Measurements from ENCODE around the gene PODN. TPM values are rescaled to one million over a fixed set of nuclear protein-coding genes. Genes with fewer than 3 reads are reported as not detected.
A peak's percentile ranks its signal among the peaks of the same experiment; 100 is the strongest.

The PODN gene
- polyA plus RNA-seq, 4 donors: 0.45 to 26.4 (median 1.6) TPM

GRCh38 chr1:53086491-53087070 lies 24.6 kb downstream of the PODN start:
- peaks cover 0 to 11% (median 0%) of the 10 kb centered on the region in 3 donors for H3K36me3 ChIP-seq (ENCODE audit: control insufficient read depth in 3 of 3, insufficient read depth in 2 of 3, low read depth in 1 of 3, low read length in 3 of 3)
- DNase-seq (no peak), FAIRE-seq (no peak)
- H3K4me3 ChIP-seq (ENCODE audit: low read depth in 1 of 3, low read length in 3 of 3): no peak overlapping the region
- no peak overlapping the region for H3K27ac ChIP-seq (ENCODE audit: low read depth in 1 of 3, low read length in 2 of 3)
- H3K4me1 ChIP-seq (ENCODE audit: control insufficient read depth in 3 of 3, insufficient read depth in 2 of 3, low read depth in 1 of 3, low read length in 2 of 3): peaks cover 0 to 28% (median 9%) of the 10 kb centered on the region in 3 donors
- WGBS, 3 donors: 76 to 79% (median 77%) methylated on average over 4 of the region's 4 CpGs
- no peaks in the 10 kb centered on the region for H3K9me3 ChIP-seq (ENCODE audit: control insufficient read depth in 2 of 2, insufficient read depth in 1 of 2, low read depth in 1 of 2, low read length in 1 of 2)
- no peaks in the 10 kb centered on the region for H3K27me3 ChIP-seq (ENCODE audit: control insufficient read depth in 3 of 3, insufficient read depth in 3 of 3, low read length in 3 of 3)

GRCh38 chr1:53087332-53088285 lies 25.6 kb downstream of the PODN start:
- no peaks in the 10 kb centered on the region for H3K9me3 ChIP-seq (ENCODE audit: control insufficient read depth in 2 of 2, insufficient read depth in 1 of 2, low read depth in 1 of 2, low read length in 1 of 2)
- H3K36me3 ChIP-seq (ENCODE audit: control insufficient read depth in 3 of 3, insufficient read depth in 2 of 3, low read depth in 1 of 3, low read length in 3 of 3): peaks cover 0 to 6% (median 0%) of the 10 kb centered on the region in 3 donors
- FAIRE-seq (no peak), DNase-seq (no peak)
- H3K4me1 ChIP-seq (ENCODE audit: control insufficient read depth in 3 of 3, insufficient read depth in 2 of 3, low read depth in 1 of 3, low read length in 2 of 3): peaks cover 0 to 28% (median 9%) of the 10 kb centered on the region in 3 donors
- H3K4me3 ChIP-seq (ENCODE audit: low read depth in 1 of 3, low read length in 3 of 3): no peak overlapping the region
- no peak overlapping the region for H3K27ac ChIP-seq (ENCODE audit: low read depth in 1 of 3, low read length in 2 of 3)
- H3K27me3 ChIP-seq (ENCODE audit: control insufficient read depth in 3 of 3, insufficient read depth in 3 of 3, low read length in 3 of 3): no peaks in the 10 kb centered on the region
- WGBS, 3 donors: 85 to 88% (median 85%) methylated on average over 27 of the region's 27 CpGs

- FAIRE-seq (no peak), DNase-seq (no peak)
- Histone ChIP-seq H3K27ac (ENCODE audit: low read depth in 1 of 3, low read length in 2 of 3) (no peak overlapping the region), H3K27me3 (ENCODE audit: control insufficient read depth in 3 of 3, insufficient read depth in 3 of 3, low read length in 3 of 3) (no peaks in the 10 kb centered on the region), H3K4me3 (ENCODE audit: low read depth in 1 of 3, low read length in 3 of 3) (no peak overlapping the region), H3K9me3 (ENCODE audit: control insufficient read depth in 2 of 2, insufficient read depth in 1 of 2, low read depth in 1 of 2, low read length in 1 of 2) (no peaks in the 10 kb centered on the region), H3K36me3 (ENCODE audit: control insufficient read depth in 3 of 3, insufficient read depth in 2 of 3, low read depth in 1 of 3, low read length in 3 of 3) (peaks cover 0 to 6% (median 0%) of the 10 kb centered on the region in 3 donors), H3K4me1 (ENCODE audit: control insufficient read depth in 3 of 3, insufficient read depth in 2 of 3, low read depth in 1 of 3, low read length in 2 of 3) (peaks cover 0 to 28% (median 9%) of the 10 kb centered on the region in 3 donors)
- WGBS, 3 donors: 82 to 86% (median 86%) methylated on average over 19 of the region's 19 CpGs
Observed at GRCh38 chr1:53088616-53089300, 26.7 kb downstream of the PODN start.

- 25 to 68% (median 56%) methylated on average over 10 to 11 of the region's 11 CpGs for WGBS, 3 donors
- no peaks in the 10 kb centered on the region for H3K9me3 ChIP-seq (ENCODE audit: control insufficient read depth in 2 of 2, insufficient read depth in 1 of 2, low read depth in 1 of 2, low read length in 1 of 2)
- no peak overlapping the region for H3K4me3 ChIP-seq (ENCODE audit: low read depth in 1 of 3, low read length in 3 of 3)
- no peak for FAIRE-seq
- peak; percentile 89 to 91 for DNase-seq
- H3K4me1 ChIP-seq (ENCODE audit: control insufficient read depth in 3 of 3, insufficient read depth in 2 of 3, low read depth in 1 of 3, low read length in 2 of 3): peaks cover 0 to 28% (median 9%) of the 10 kb centered on the region in 3 donors
- no peaks in the 10 kb centered on the region for H3K27me3 ChIP-seq (ENCODE audit: control insufficient read depth in 3 of 3, insufficient read depth in 3 of 3, low read length in 3 of 3)
- peaks cover 0 to 2% (median 0%) of the 10 kb centered on the region in 3 donors for H3K36me3 ChIP-seq (ENCODE audit: control insufficient read depth in 3 of 3, insufficient read depth in 2 of 3, low read depth in 1 of 3, low read length in 3 of 3)
- peak overlapping the region in 2 of 3 donors; percentile 20 to 68 for H3K27ac ChIP-seq (ENCODE audit: low read depth in 1 of 3, low read length in 2 of 3)
Observed at GRCh38 chr1:53089478-53090226, 27.6 kb downstream of the PODN start.

GRCh38 chr1:53090227-53091147 lies 28.5 kb downstream of the PODN start:
- peaks cover 0 to under 1% of the 10 kb centered on the region in 2 donors for H3K9me3 ChIP-seq (ENCODE audit: control insufficient read depth in 2 of 2, insufficient read depth in 1 of 2, low read depth in 1 of 2, low read length in 1 of 2)
- DNase-seq: peak; percentile 28 to 70
- H3K4me3 ChIP-seq (ENCODE audit: low read depth in 1 of 3, low read length in 3 of 3): no peak overlapping the region
- WGBS, 3 donors: 82 to 84% (median 84%) methylated on average over 37 of the region's 37 CpGs
- H3K36me3 ChIP-seq (ENCODE audit: control insufficient read depth in 3 of 3, insufficient read depth in 2 of 3, low read depth in 1 of 3, low read length in 3 of 3): peaks cover 0 to 2% (median 0%) of the 10 kb centered on the region in 3 donors
- H3K27ac ChIP-seq (ENCODE audit: low read depth in 1 of 3, low read length in 2 of 3): peak overlapping the region in 1 of 3 donors; percentile 68
- no peak for FAIRE-seq
- H3K4me1 ChIP-seq (ENCODE audit: control insufficient read depth in 3 of 3, insufficient read depth in 2 of 3, low read depth in 1 of 3, low read length in 2 of 3): peaks cover 0 to 28% (median 9%) of the 10 kb centered on the region in 3 donors
- H3K27me3 ChIP-seq (ENCODE audit: control insufficient read depth in 3 of 3, insufficient read depth in 3 of 3, low read length in 3 of 3): no peaks in the 10 kb centered on the region

- peaks cover 0 to 28% (median 9%) of the 10 kb centered on the region in 3 donors for H3K4me1 ChIP-seq (ENCODE audit: control insufficient read depth in 3 of 3, insufficient read depth in 2 of 3, low read depth in 1 of 3, low read length in 2 of 3)
- no peak for DNase-seq
- H3K4me3 ChIP-seq (ENCODE audit: low read depth in 1 of 3, low read length in 3 of 3): no peak overlapping the region
- H3K27me3 ChIP-seq (ENCODE audit: control insufficient read depth in 3 of 3, insufficient read depth in 3 of 3, low read length in 3 of 3): no peaks in the 10 kb centered on the region
- FAIRE-seq: no peak
- H3K36me3 ChIP-seq (ENCODE audit: control insufficient read depth in 3 of 3, insufficient read depth in 2 of 3, low read depth in 1 of 3, low read length in 3 of 3): peaks cover 0 to 2% (median 0%) of the 10 kb centered on the region in 3 donors
- H3K9me3 ChIP-seq (ENCODE audit: control insufficient read depth in 2 of 2, insufficient read depth in 1 of 2, low read depth in 1 of 2, low read length in 1 of 2): peaks cover 0 to 16% of the 10 kb centered on the region in 2 donors
- H3K27ac ChIP-seq (ENCODE audit: low read depth in 1 of 3, low read length in 2 of 3): no peak overlapping the region
- 87 to 93% (median 89%) methylated on average over 26 of the region's 26 CpGs for WGBS, 3 donors
Observed at GRCh38 chr1:53091841-53092645, 30.0 kb downstream of the PODN start.
